Adipose tissue (tissue), 3 donors: ENCODE data around the gene CDC6. TPM values are rescaled to one million over a fixed set of nuclear protein-coding genes. Genes with fewer than 3 reads are reported as not detected.

Source experiments
- polyA plus RNA-seq, 3 donors: library from polyadenylated mRNA; stranded (reverse); fragments of 200-250 nt; gene quantifications; one replicate each; pipeline ENCODE4 v1.2.3, GENCODE V29; 2013
- donor health status: healthy with polysubstance abuse.
- donor health status: Bipolar disorder and iron deficiency.
- donor health status: healthy.

The CDC6 gene
- polyA plus RNA-seq, 3 donors = 1.1 to 3.1 (median 1.4) TPM

Other genes with a start within 250 kb of the CDC6 start
- 10 to 100 TPM; 29.2 to 55.6 (median 41.2) TPM for gene MED24, start 233.5 kb upstream of the CDC6 start, polyA plus RNA-seq
- 10 to 100 TPM; 22.5 to 64.0 (median 60.6) TPM for gene THRA, start 224.9 kb upstream of the CDC6 start, polyA plus RNA-seq
- 10 to 100 TPM in 2 of 3 donors, 1 to 10 TPM in 1; 7.3 to 20.7 (median 15.0) TPM for gene NR1D1, start 187.3 kb upstream of the CDC6 start, polyA plus RNA-seq
- 10 to 100 TPM; 33.8 to 88.4 (median 62.1) TPM for gene MSL1, start 165.9 kb upstream of the CDC6 start, polyA plus RNA-seq
- 10 to 100 TPM; 28.0 to 62.2 (median 43.2) TPM for gene CASC3, start 147.3 kb upstream of the CDC6 start, polyA plus RNA-seq
- 1 to 10 TPM; 4.0 to 5.8 (median 4.5) TPM for gene RAPGEFL1, start 110.4 kb upstream of the CDC6 start, polyA plus RNA-seq
- gene WIPF2, start 68.6 kb upstream of the CDC6 start, polyA plus RNA-seq = 1 to 10 TPM; 6.3 to 9.0 (median 8.0) TPM
- gene RARA, start 21.3 kb downstream of the CDC6 start, polyA plus RNA-seq = 10 to 100 TPM in 2 of 3 donors, 1 to 10 TPM in 1; 7.8 to 54.3 (median 44.0) TPM
- gene GJD3, start 76.9 kb downstream of the CDC6 start, polyA plus RNA-seq = 1 to 10 TPM in 1 of 3 donors, under 1 TPM in 1, not detected in 1; 0.78 to 1.0 TPM
- gene TOP2A, start 130.0 kb downstream of the CDC6 start, polyA plus RNA-seq = under 1 TPM; 0.34 to 0.58 (median 0.40) TPM
- 1,000 to 10,000 TPM in 1 of 3 donors, 100 to 1,000 TPM in 1, 10 to 100 TPM in 1; 77.0 to 1,385 (median 621) TPM for gene IGFBP4, start 155.6 kb downstream of the CDC6 start, polyA plus RNA-seq
- gene TNS4, start 213.7 kb downstream of the CDC6 start, polyA plus RNA-seq = under 1 TPM in 2 of 3 donors, not detected in 1; 0.01 to 0.19 TPM